ENCODE measurements around the gene TNNT3.

Gene TNNT3

GRCh38 chr11:1887451-1888346, 31.8 kb upstream of the TNNT3 start:
- Histone ChIP-seq H3K4me3 (ENCODE audit: low read length) (no peak overlapping the region), H3F3A (ENCODE audit: control insufficient read depth, insufficient read depth) (no peaks in the 10 kb centered on the region), H3K9me3 (ENCODE audit: control insufficient read depth, insufficient read depth, low read length) (no peaks in the 10 kb centered on the region), H3K4me1 (ENCODE audit: control insufficient read depth, low read length) (no peaks in the 10 kb centered on the region), H3K79me2 (ENCODE audit: control insufficient read depth, low read length) (no peaks in the 10 kb centered on the region), H4K20me1 (ENCODE audit: control insufficient read depth, insufficient read depth, low read depth, low read length) (no peaks in the 10 kb centered on the region), H3K27me3 (ENCODE audit: control insufficient read depth, low read length) (no peaks in the 10 kb centered on the region), H3K27ac (ENCODE audit: low read depth, low read length) (no peak overlapping the region), H3K4me2 (ENCODE audit: low read length) (no peak overlapping the region), H3K36me3 (ENCODE audit: control insufficient read depth, low read length) (peaks cover 54% of the 10 kb centered on the region), H3K9me2 (replicated peaks; ENCODE audit: control insufficient read depth, low read length) (no peaks in the 10 kb centered on the region)
- TF ChIP-seq EZH2phosphoT487 (IDR thresholded peaks at IDR 0.05; ENCODE audit: borderline replicate concordance, low read length) = no peak
- TF ChIP-seq, protein P1, sequence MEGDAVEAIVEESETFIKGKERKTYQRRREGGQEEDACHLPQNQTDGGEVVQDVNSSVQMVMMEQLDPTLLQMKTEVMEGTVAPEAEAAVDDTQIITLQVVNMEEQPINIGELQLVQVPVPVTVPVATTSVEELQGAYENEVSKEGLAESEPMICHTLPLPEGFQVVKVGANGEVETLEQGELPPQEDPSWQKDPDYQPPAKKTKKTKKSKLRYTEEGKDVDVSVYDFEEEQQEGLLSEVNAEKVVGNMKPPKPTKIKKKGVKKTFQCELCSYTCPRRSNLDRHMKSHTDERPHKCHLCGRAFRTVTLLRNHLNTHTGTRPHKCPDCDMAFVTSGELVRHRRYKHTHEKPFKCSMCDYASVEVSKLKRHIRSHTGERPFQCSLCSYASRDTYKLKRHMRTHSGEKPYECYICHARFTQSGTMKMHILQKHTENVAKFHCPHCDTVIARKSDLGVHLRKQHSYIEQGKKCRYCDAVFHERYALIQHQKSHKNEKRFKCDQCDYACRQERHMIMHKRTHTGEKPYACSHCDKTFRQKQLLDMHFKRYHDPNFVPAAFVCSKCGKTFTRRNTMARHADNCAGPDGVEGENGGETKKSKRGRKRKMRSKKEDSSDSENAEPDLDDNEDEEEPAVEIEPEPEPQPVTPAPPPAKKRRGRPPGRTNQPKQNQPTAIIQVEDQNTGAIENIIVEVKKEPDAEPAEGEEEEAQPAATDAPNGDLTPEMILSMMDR (IDR thresholded peaks at IDR 0.05; ENCODE audit: low read depth, low read length, poor library complexity, severe bottlenecking) = no peak

GRCh38 chr11:1888347-1888753, 31.2 kb upstream of the TNNT3 start:
- Histone ChIP-seq H3K9me2 (replicated peaks; ENCODE audit: control insufficient read depth, low read length) (no peaks in the 10 kb centered on the region), H3K27ac (ENCODE audit: low read depth, low read length) (no peak overlapping the region), H3K27me3 (ENCODE audit: control insufficient read depth, low read length) (no peaks in the 10 kb centered on the region), H3K4me1 (ENCODE audit: control insufficient read depth, low read length) (no peaks in the 10 kb centered on the region), H3K36me3 (ENCODE audit: control insufficient read depth, low read length) (peaks cover 48% of the 10 kb centered on the region), H3K9me3 (ENCODE audit: control insufficient read depth, insufficient read depth, low read length) (no peaks in the 10 kb centered on the region), H3K4me2 (ENCODE audit: low read length) (no peak overlapping the region), H3F3A (ENCODE audit: control insufficient read depth, insufficient read depth) (no peaks in the 10 kb centered on the region), H4K20me1 (ENCODE audit: control insufficient read depth, insufficient read depth, low read depth, low read length) (no peaks in the 10 kb centered on the region), H3K79me2 (ENCODE audit: control insufficient read depth, low read length) (no peaks in the 10 kb centered on the region), H3K4me3 (ENCODE audit: low read length) (no peak overlapping the region)
- TF ChIP-seq, protein P1 (IDR thresholded peaks at IDR 0.05; ENCODE audit: low read depth, low read length, poor library complexity, severe bottlenecking) = no peak
- TF ChIP-seq EZH2phosphoT487 (IDR thresholded peaks at IDR 0.05; ENCODE audit: borderline replicate concordance, low read length) = no peak

- no peaks in the 10 kb centered on the region for H3K79me2 ChIP-seq (ENCODE audit: control insufficient read depth, low read length)
- TF ChIP-seq, protein P1 (IDR thresholded peaks at IDR 0.05; ENCODE audit: low read depth, low read length, poor library complexity, severe bottlenecking) = no peak
- TF ChIP-seq EZH2phosphoT487 (IDR thresholded peaks at IDR 0.05; ENCODE audit: borderline replicate concordance, low read length) = no peak
- no peaks in the 10 kb centered on the region for H4K20me1 ChIP-seq (ENCODE audit: control insufficient read depth, insufficient read depth, low read depth, low read length)
- no peak overlapping the region for H3K4me2 ChIP-seq (ENCODE audit: low read length)
- H3K27ac ChIP-seq (ENCODE audit: low read depth, low read length) = no peak overlapping the region
- H3K36me3 ChIP-seq (ENCODE audit: control insufficient read depth, low read length) = peaks cover 43% of the 10 kb centered on the region
- H3K4me1 ChIP-seq (ENCODE audit: control insufficient read depth, low read length) = no peaks in the 10 kb centered on the region
- H3F3A ChIP-seq (ENCODE audit: control insufficient read depth, insufficient read depth) = no peaks in the 10 kb centered on the region
- H3K9me3 ChIP-seq (ENCODE audit: control insufficient read depth, insufficient read depth, low read length) = no peaks in the 10 kb centered on the region
- no peaks in the 10 kb centered on the region for H3K27me3 ChIP-seq (ENCODE audit: control insufficient read depth, low read length)
- no peaks in the 10 kb centered on the region for H3K9me2 ChIP-seq (replicated peaks; ENCODE audit: control insufficient read depth, low read length)
- H3K4me3 ChIP-seq (ENCODE audit: low read length) = no peak overlapping the region
These were observed 30.7 kb upstream of the TNNT3 start for GRCh38 chr11:1888811-1889210.
